OCI-LY7 (cell line): ENCODE results near the gene ENDOV. TPM values are rescaled to one million over a fixed set of nuclear protein-coding genes. Genes with fewer than 3 reads are reported as not detected.

Source experiments
- BruUV-seq: library from RNA; stranded (reverse); fragments of 400-500 nt; replicated peaks from 2 replicates; lab custom pipeline; 2021; lab: Mats Ljungman, UMichigan
- CTCF ChIA-PET: fragments of 300-600 bp; sonication (Branson Sonifier 250); formaldehyde crosslinking; loops from one replicate; lab custom pipeline; 2022; ENCODE audit warnings: antibody characterized with exemption; ENCODE audit not compliant: unreplicated experiment; lab: Charles Lee
- POLR2A ChIA-PET: fragments of 300-600 bp; sonication (Branson Sonifier 250); formaldehyde crosslinking; loops from one replicate; lab custom pipeline; 2022; ENCODE audit warnings: antibody characterized with exemption; lab: Charles Lee
- DNase-seq: peaks from one replicate; pipeline ENCODE4 v3.0.0-alpha.2; 2015; ENCODE audit warnings: low spot score
- H2AFZ ChIP-seq: fragments of 200-600 bp; sonication (generic), shearing (Covaris generic); 2 replicates; pipeline ENCODE4 v1.6.1; 2014; ENCODE audit warnings: mild to moderate bottlenecking, antibody characterized with exemption, low read length, moderate library complexity
- H3K27ac ChIP-seq: fragments of 200-600 bp; sonication (generic); 2 replicates; pipeline ENCODE4 v1.5.1; 2014; ENCODE audit warnings: mixed run types, low read depth, mild to moderate bottlenecking, moderate library complexity, low read length, inconsistent platforms; ENCODE audit not compliant: poor library complexity, severe bottlenecking
- H3K36me3 ChIP-seq: fragments of 200-600 bp; sonication (generic); 2 replicates; pipeline ENCODE4 v1.6.1; 2014; ENCODE audit warnings: mild to moderate bottlenecking, antibody characterized with exemption, low read length, moderate library complexity, mixed read lengths; ENCODE audit not compliant: insufficient read depth
- H3K4me1 ChIP-seq: fragments of 200-600 bp; sonication (generic); 2 replicates; pipeline ENCODE4 v1.5.1; 2014; ENCODE audit warnings: mild to moderate bottlenecking, low read length; ENCODE audit not compliant: insufficient read depth, poor library complexity, severe bottlenecking
- H3K4me2 ChIP-seq: fragments of 200-600 bp; sonication (generic); 2 replicates; pipeline ENCODE4 v1.6.1; 2014; ENCODE audit warnings: mild to moderate bottlenecking, low read length
- H3K4me3 ChIP-seq: fragments of 200-600 bp; sonication (generic); 2 replicates; pipeline ENCODE4 v1.5.1; 2014; ENCODE audit warnings: mild to moderate bottlenecking, low read depth, low read length; ENCODE audit not compliant: poor library complexity, severe bottlenecking
- H3K79me2 ChIP-seq: fragments of 200-600 bp; sonication (generic); 2 replicates; pipeline ENCODE4 v1.6.1; 2016; ENCODE audit warnings: low read depth, mild to moderate bottlenecking, low read length, moderate library complexity, mixed read lengths; ENCODE audit not compliant: insufficient read depth
- H3K9me2 ChIP-seq: fragments of 200-600 bp; sonication (generic); 2 replicates; pipeline ENCODE4 v1.6.1; 2016; ENCODE audit warnings: mild to moderate bottlenecking, low read length, mixed read lengths; ENCODE audit not compliant: insufficient read depth
- H3K9me3 ChIP-seq: fragments of 200-600 bp; sonication (generic); 2 replicates; pipeline ENCODE4 v1.6.1; 2014; ENCODE audit warnings: mild to moderate bottlenecking, mixed run types, low read length, mixed read lengths
- H4K20me1 ChIP-seq: fragments of 200-600 bp; sonication (generic); 2 replicates; pipeline ENCODE4 v1.6.1; 2014; ENCODE audit warnings: mild to moderate bottlenecking, antibody characterized with exemption, low read length, moderate library complexity, mixed read lengths; ENCODE audit not compliant: insufficient read depth
- EZH2phosphoT487 ChIP-seq: fragments of 200-600 bp; sonication (generic); IDR thresholded peaks from 2 replicates; pipeline ENCODE4 v1.6.1; 2018; ENCODE audit warnings: low read depth, borderline replicate concordance, mild to moderate bottlenecking, mixed run types, antibody characterized with exemption, low read length, moderate library complexity, mixed read lengths
- intact Hi-C: fragments of 100-400 bp; cut with micrococcal nuclease; formaldehyde crosslinking; loops from one replicate; pipeline ENCODE4 v1.10.0; 2022; ENCODE audit not compliant: unreplicated experiment
- total RNA-seq, 2 experiments: library from RNA; depleted of rRNA in 1 of 2; stranded (reverse); fragments of >200 nt in 1 of 2; shearing (Covaris generic) in 1 of 2; gene quantifications; 2 replicates each; pipeline ENCODE4 v1.2.3, GENCODE V29; 2014 to 2022
- TF ChIP-seq, protein P1 (sequence below): fragments of 200-600 bp; sonication (generic); conservative IDR thresholded peaks from 2 replicates; pipeline ENCODE4 v1.5.1; 2014; ENCODE audit warnings: mild to moderate bottlenecking, antibody characterized with exemption, low read length, moderate library complexity, mixed read lengths

The ENDOV gene
- total RNA-seq, 2 experiments from 2014 or later, result 22.4 to 33.1 TPM

DNA sequence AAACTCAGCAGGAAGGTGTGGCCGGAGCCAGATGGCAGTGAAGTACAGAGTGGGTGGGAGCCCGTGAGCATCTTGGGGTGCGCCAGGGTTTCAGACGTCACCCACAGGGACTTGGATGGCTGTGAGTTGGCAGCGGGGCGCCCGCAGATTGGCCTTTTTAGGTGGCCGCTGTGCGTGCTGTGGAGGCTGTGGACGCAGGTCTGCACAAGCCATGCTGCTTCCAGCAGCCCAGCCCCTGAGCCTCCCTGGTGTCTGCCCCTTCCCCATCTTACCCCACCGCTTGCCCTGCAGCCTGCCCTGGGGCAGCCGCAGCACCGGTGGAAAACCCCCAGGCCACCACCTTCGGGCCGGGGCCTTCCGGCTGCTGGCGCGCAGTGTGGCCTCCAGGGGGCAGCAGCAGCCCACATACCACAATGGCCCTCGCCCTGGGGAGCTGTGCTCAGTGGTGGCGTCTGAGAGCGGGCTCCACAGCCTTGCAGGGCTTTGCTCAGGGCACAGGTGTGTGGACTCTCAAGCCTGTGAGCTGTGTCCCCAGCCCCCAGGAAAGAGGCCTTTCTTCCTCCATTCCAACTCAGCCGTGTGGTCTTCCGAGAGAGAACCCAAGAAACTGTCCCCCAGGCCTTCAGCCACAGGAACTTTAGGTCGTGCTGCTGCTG lies 11.8 kb downstream of the ENDOV start:
- TF ChIP-seq EZH2phosphoT487, result no peak
- TF ChIP-seq, protein P1, sequence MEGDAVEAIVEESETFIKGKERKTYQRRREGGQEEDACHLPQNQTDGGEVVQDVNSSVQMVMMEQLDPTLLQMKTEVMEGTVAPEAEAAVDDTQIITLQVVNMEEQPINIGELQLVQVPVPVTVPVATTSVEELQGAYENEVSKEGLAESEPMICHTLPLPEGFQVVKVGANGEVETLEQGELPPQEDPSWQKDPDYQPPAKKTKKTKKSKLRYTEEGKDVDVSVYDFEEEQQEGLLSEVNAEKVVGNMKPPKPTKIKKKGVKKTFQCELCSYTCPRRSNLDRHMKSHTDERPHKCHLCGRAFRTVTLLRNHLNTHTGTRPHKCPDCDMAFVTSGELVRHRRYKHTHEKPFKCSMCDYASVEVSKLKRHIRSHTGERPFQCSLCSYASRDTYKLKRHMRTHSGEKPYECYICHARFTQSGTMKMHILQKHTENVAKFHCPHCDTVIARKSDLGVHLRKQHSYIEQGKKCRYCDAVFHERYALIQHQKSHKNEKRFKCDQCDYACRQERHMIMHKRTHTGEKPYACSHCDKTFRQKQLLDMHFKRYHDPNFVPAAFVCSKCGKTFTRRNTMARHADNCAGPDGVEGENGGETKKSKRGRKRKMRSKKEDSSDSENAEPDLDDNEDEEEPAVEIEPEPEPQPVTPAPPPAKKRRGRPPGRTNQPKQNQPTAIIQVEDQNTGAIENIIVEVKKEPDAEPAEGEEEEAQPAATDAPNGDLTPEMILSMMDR, result peak; percentile 99
- Histone ChIP-seq H3K9me3 (no peaks in the 10 kb centered on the region), H3K36me3 (no peaks in the 10 kb centered on the region), H3K79me2 (no peaks in the 10 kb centered on the region), H2AFZ (no peak overlapping the region), H3K4me2 (no peak overlapping the region), H3K27ac (no peak overlapping the region), H3K4me1 (peaks cover 10% of the 10 kb centered on the region), H4K20me1 (no peaks in the 10 kb centered on the region), H3K4me3 (no peak overlapping the region), H3K9me2 (no peaks in the 10 kb centered on the region)
- intact Hi-C loops, result loop anchor here (1.0 to 2.0 kb wide), 3 partner anchors 85 to 554 kb away; no protein-coding TSS in a partner anchor
- CTCF ChIA-PET, result interaction anchor here (0.5 kb wide), 2 partner anchors 149 to 1691 kb away, joined by 3 read pairs; no protein-coding TSS in a partner anchor
- BruUV-seq, result no TSS peak
- POLR2A ChIA-PET, result no interaction called here
- DNase-seq, result peak; percentile 89

DNA sequence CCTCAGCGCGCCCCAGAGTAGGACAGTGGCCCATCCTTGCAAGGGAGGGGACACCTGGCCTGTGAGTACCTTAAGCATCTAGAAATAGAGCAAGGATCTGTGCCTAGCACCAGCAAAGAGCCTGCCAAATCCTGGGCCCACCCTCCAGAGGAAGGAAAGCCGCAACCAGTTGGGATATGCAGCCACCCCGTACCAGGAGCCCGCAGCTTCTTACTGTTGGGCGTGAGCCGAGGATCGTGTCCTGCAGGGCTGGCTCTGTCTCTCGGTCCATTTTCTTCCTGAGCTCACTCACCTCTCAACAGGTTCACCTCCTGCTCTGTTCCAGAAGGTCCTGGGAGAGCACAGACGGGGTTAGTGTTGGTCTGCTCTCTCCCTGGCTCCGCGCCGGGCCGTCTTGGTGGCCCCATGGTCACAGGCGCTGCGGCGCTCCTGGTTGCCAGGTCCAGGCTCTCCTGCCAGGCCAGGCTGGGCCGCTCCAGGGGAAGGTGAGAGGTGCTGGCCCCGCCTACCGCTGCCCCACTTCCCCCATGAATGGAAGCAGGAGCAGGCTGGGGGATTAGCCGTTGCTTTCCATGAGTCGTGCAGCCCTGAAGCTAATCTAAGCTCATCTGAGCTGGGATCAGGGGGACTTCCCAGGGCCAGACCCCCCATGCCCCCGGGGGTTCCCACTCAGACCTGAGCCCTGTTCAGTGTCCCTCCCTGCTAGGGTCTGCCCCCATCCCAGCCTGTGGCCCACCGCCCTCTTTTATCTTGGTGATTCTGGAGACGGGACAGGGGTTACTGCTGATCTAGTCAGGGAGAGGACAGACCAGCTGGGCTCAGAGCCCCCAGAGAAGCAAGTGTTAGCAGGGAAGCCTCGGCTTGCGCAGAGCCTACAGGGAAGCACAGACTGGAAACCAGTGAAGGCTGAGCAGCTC lies 12.7 kb downstream of the ENDOV start:
- H3K4me2 ChIP-seq, result no peak overlapping the region
- DNase-seq, result no peak
- H3K9me3 ChIP-seq, result no peaks in the 10 kb centered on the region
- H3K4me3 ChIP-seq, result no peak overlapping the region
- intact Hi-C loops, result loop anchor here (1.0 to 2.0 kb wide), 3 partner anchors 84 to 553 kb away; no protein-coding TSS in a partner anchor
- H4K20me1 ChIP-seq, result no peaks in the 10 kb centered on the region
- ChIA-PET CTCF (interaction anchor here (0.5 kb wide), 2 partner anchors 148 to 1690 kb away, joined by 3 read pairs; no protein-coding TSS in a partner anchor), POLR2A (no interaction called here)
- H2AFZ ChIP-seq, result no peak overlapping the region
- no peaks in the 10 kb centered on the region for H3K36me3 ChIP-seq
- BruUV-seq, result no TSS peak
- no peak overlapping the region for H3K27ac ChIP-seq
- no peaks in the 10 kb centered on the region for H3K9me2 ChIP-seq
- H3K4me1 ChIP-seq, result peaks cover 10% of the 10 kb centered on the region
- no peaks in the 10 kb centered on the region for H3K79me2 ChIP-seq
- TF ChIP-seq EZH2phosphoT487, result no peak
- TF ChIP-seq, protein P1, result no peak
